BE2C (cell line): ENCODE measurements around the gene PDX1.

Experiments
- DNase-seq: peaks from one replicate; pipeline ENCODE4 v3.0.0-alpha.2; 2020
- H3K27me3 ChIP-seq: fragments of 250-450 bp; sonication (Bioruptor Pico); 2 replicates; pipeline ENCODE4 v1.5.1; 2020; ENCODE audit warnings: mild to moderate bottlenecking
- H3K36me3 ChIP-seq: fragments of 250-450 bp; sonication (Bioruptor Pico); 2 replicates; pipeline ENCODE4 v1.5.1; 2020; ENCODE audit warnings: mild to moderate bottlenecking
- H3K4me1 ChIP-seq: fragments of 250-450 bp; sonication (Bioruptor Pico); 2 replicates; pipeline ENCODE4 v1.5.1; 2020
- H3K4me3 ChIP-seq: 2 replicates; pipeline ENCODE4 v1.5.1; 2011; ENCODE audit warnings: low read depth, low read length
- H3K9me3 ChIP-seq: fragments of 250-450 bp; sonication (Bioruptor Pico); 2 replicates; pipeline ENCODE4 v1.5.1; 2020
- CTCF ChIP-seq: IDR thresholded peaks from 2 replicates; pipeline ENCODE4 v1.5.1; 2012; ENCODE audit warnings: mild to moderate bottlenecking, low read depth, low read length

Gene PDX1

GRCh38 chr13:27964741-27965323, 45.0 kb downstream of the PDX1 start:
- peaks cover 98% of the 10 kb centered on the region for H3K27me3 ChIP-seq
- no peaks in the 10 kb centered on the region for H3K4me1 ChIP-seq

GRCh38 chr13:27965343-27965739, 45.5 kb downstream of the PDX1 start:
- Histone ChIP-seq H3K36me3 (no peaks in the 10 kb centered on the region), H3K4me1 (no peaks in the 10 kb centered on the region), H3K27me3 (peaks cover 98% of the 10 kb centered on the region), H3K4me3 (no peak overlapping the region), H3K9me3 (no peaks in the 10 kb centered on the region)
- DNase-seq = no peak
- TF ChIP-seq CTCF = no peak

More at GRCh38 chr13:27964741-27965323, 45.0 kb downstream of the PDX1 start:
- H3K4me3 ChIP-seq = no peak overlapping the region
- no peak for DNase-seq
- no peak for TF ChIP-seq CTCF
- no peaks in the 10 kb centered on the region for H3K36me3 ChIP-seq
- H3K9me3 ChIP-seq = no peaks in the 10 kb centered on the region

- TF ChIP-seq CTCF = no peak
- H3K36me3 ChIP-seq = no peaks in the 10 kb centered on the region
- H3K4me1 ChIP-seq = no peaks in the 10 kb centered on the region
- DNase-seq = no peak
- no peaks in the 10 kb centered on the region for H3K9me3 ChIP-seq
- H3K27me3 ChIP-seq = peaks cover 98% of the 10 kb centered on the region
- H3K4me3 ChIP-seq = no peak overlapping the region
Measured at GRCh38 chr13:27965740-27966640, 46.2 kb downstream of the PDX1 start.

- Histone ChIP-seq H3K36me3 (no peaks in the 10 kb centered on the region), H3K9me3 (no peaks in the 10 kb centered on the region), H3K4me3 (no peak overlapping the region), H3K4me1 (no peaks in the 10 kb centered on the region), H3K27me3 (peaks cover 98% of the 10 kb centered on the region)
- TF ChIP-seq CTCF = no peak
- no peak for DNase-seq
Measured at GRCh38 chr13:27966641-27967202, 46.9 kb downstream of the PDX1 start.

GRCh38 chr13:27967203-27967735, 47.5 kb downstream of the PDX1 start:
- H3K36me3 ChIP-seq = no peaks in the 10 kb centered on the region
- DNase-seq = no peak
- peaks cover 98% of the 10 kb centered on the region for H3K27me3 ChIP-seq

More at GRCh38 chr13:27967203-27967735, 47.5 kb downstream of the PDX1 start:
- Histone ChIP-seq H3K4me3 (no peak overlapping the region), H3K9me3 (no peaks in the 10 kb centered on the region), H3K4me1 (no peaks in the 10 kb centered on the region)
- no peak for TF ChIP-seq CTCF
